ENCODE data around the gene PNPLA3.

PNPLA3 gene

GRCh38 chr22:43925433-43926348 is 2.1 kb downstream of the PNPLA3 start:
- DNase-seq: no peak
- Mint-ChIP-seq H3K4me1 (ENCODE audit: low read depth) (peaks cover 8% of the 10 kb centered on the region), H3K4me3 (no peak overlapping the region), H3K9me3 (no peaks in the 10 kb centered on the region), H3K27ac (no peak overlapping the region), H3K36me3 (ENCODE audit: low read depth) (no peaks in the 10 kb centered on the region), H3K27me3 (peaks cover 33% of the 10 kb centered on the region)

GRCh38 chr22:43926349-43926710 is 2.7 kb downstream of the PNPLA3 start:
- Mint-ChIP-seq H3K36me3 (ENCODE audit: low read depth) (no peaks in the 10 kb centered on the region), H3K4me1 (ENCODE audit: low read depth) (peaks cover 8% of the 10 kb centered on the region), H3K27ac (no peak overlapping the region), H3K4me3 (no peak overlapping the region), H3K9me3 (no peaks in the 10 kb centered on the region), H3K27me3 (peaks cover 26% of the 10 kb centered on the region)
- no peak for DNase-seq

DNA sequence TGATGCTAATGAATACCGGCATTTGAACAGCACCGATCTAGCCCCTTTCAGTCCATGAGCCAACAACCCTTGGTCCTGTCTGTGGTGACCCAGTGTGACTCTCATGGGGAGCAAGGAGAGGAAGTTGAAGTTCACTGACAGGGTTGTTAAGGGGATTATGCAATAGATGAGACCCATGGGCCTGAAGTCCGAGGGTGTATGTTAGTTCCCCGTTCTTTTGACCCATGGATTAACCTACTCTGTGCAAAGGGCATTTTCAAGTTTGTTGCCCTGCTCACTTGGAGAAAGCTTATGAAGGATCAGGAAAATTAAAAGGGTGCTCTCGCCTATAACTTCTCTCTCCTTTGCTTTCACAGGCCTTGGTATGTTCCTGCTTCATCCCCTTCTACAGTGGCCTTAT is 4.9 kb downstream of the PNPLA3 start:
- peaks cover 15% of the 10 kb centered on the region for H3K27me3 Mint-ChIP-seq
- H3K4me1 Mint-ChIP-seq (ENCODE audit: low read depth): peaks cover 5% of the 10 kb centered on the region
- no peaks in the 10 kb centered on the region for H3K9me3 Mint-ChIP-seq
- no peak overlapping the region for H3K4me3 Mint-ChIP-seq
- DNase-seq: no peak
- H3K27ac Mint-ChIP-seq: no peak overlapping the region
- H3K36me3 Mint-ChIP-seq (ENCODE audit: low read depth): no peaks in the 10 kb centered on the region

- no peak overlapping the region for H3K4me3 Mint-ChIP-seq
- H3K9me3 Mint-ChIP-seq: no peaks in the 10 kb centered on the region
- H3K4me1 Mint-ChIP-seq (ENCODE audit: low read depth): peaks cover 5% of the 10 kb centered on the region
- peaks cover 17% of the 10 kb centered on the region for H3K27me3 Mint-ChIP-seq
- no peak overlapping the region for H3K27ac Mint-ChIP-seq
- H3K36me3 Mint-ChIP-seq (ENCODE audit: low read depth): no peaks in the 10 kb centered on the region
- DNase-seq: no peak
Measured at GRCh38 chr22:43928908-43929307, 5.3 kb downstream of the PNPLA3 start.

DNA sequence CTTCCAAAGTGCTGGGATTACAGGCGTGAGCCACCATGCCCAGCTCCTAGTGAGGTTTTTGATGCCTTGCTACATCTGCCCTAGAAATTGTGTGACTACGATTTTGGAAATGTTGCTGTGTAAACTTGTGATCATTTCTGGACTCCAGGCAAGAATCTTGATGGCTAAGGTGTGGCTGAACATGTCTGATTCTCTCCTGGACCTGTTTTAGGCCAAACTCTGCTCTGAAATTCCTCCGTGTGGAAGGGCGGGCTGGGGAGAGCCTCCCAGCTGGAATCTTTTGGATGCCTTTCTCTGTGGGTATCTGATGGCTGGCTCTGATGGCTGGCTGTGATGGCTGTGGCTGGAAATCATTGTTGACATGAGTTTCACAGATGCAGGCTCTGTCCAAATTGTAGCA is 8.2 kb downstream of the PNPLA3 start:
- H3K36me3 Mint-ChIP-seq (ENCODE audit: low read depth): no peaks in the 10 kb centered on the region
- H3K9me3 Mint-ChIP-seq: no peaks in the 10 kb centered on the region
- no peak overlapping the region for H3K4me3 Mint-ChIP-seq
- no peak overlapping the region for H3K27ac Mint-ChIP-seq
- H3K4me1 Mint-ChIP-seq (ENCODE audit: low read depth): no peaks in the 10 kb centered on the region
- no peak for DNase-seq
- peaks cover 14% of the 10 kb centered on the region for H3K27me3 Mint-ChIP-seq

GRCh38 chr22:43941449-43941848 is 17.8 kb downstream of the PNPLA3 start:
- H3K9me3 Mint-ChIP-seq: no peaks in the 10 kb centered on the region
- H3K27me3 Mint-ChIP-seq: peaks cover 29% of the 10 kb centered on the region
- H3K4me3 Mint-ChIP-seq: no peak overlapping the region
- DNase-seq: no peak
- H3K4me1 Mint-ChIP-seq (ENCODE audit: low read depth): no peaks in the 10 kb centered on the region
- no peak overlapping the region for H3K27ac Mint-ChIP-seq
- H3K36me3 Mint-ChIP-seq (ENCODE audit: low read depth): no peaks in the 10 kb centered on the region

GRCh38 chr22:43944670-43945430 is 21.2 kb downstream of the PNPLA3 start:
- Mint-ChIP-seq H3K4me1 (ENCODE audit: low read depth) (no peaks in the 10 kb centered on the region), H3K9me3 (no peaks in the 10 kb centered on the region), H3K27ac (no peak overlapping the region), H3K36me3 (ENCODE audit: low read depth) (no peaks in the 10 kb centered on the region), H3K4me3 (no peak overlapping the region), H3K27me3 (peaks cover 16% of the 10 kb centered on the region)
- no peak for DNase-seq

- Mint-ChIP-seq H3K36me3 (ENCODE audit: low read depth) (no peaks in the 10 kb centered on the region), H3K4me1 (ENCODE audit: low read depth) (no peaks in the 10 kb centered on the region), H3K4me3 (no peak overlapping the region), H3K27me3 (peaks cover 16% of the 10 kb centered on the region), H3K9me3 (no peaks in the 10 kb centered on the region), H3K27ac (no peak overlapping the region)
- peak; percentile 79 for DNase-seq
Measured at GRCh38 chr22:43945632-43946383, 22.2 kb downstream of the PNPLA3 start.

DNA sequence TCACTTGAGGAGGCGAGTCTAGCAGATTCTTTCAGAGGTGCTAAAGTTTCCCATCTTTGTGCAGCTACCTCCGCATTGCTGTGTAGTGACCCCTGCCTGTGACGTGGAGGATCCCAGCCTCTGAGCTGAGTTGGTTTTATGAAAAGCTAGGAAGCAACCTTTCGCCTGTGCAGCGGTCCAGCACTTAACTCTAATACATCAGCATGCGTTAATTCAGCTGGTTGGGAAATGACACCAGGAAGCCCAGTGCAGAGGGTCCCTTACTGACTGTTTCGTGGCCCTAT is 22.7 kb downstream of the PNPLA3 start:
- Mint-ChIP-seq H3K27me3 (peaks cover 16% of the 10 kb centered on the region), H3K36me3 (ENCODE audit: low read depth) (no peaks in the 10 kb centered on the region), H3K4me1 (ENCODE audit: low read depth) (no peaks in the 10 kb centered on the region), H3K4me3 (no peak overlapping the region), H3K27ac (no peak overlapping the region), H3K9me3 (no peaks in the 10 kb centered on the region)
- DNase-seq: no peak

- no peak for DNase-seq
- Mint-ChIP-seq H3K4me1 (ENCODE audit: low read depth) (peaks cover 2% of the 10 kb centered on the region), H3K27me3 (peaks cover 4% of the 10 kb centered on the region), H3K36me3 (ENCODE audit: low read depth) (no peaks in the 10 kb centered on the region), H3K9me3 (no peaks in the 10 kb centered on the region), H3K27ac (no peak overlapping the region), H3K4me3 (no peak overlapping the region)
Measured at GRCh38 chr22:43948836-43949406, 25.3 kb downstream of the PNPLA3 start.

- no peak for DNase-seq
- Mint-ChIP-seq H3K27ac (no peak overlapping the region), H3K36me3 (ENCODE audit: low read depth) (peaks cover 23% of the 10 kb centered on the region), H3K4me3 (no peak overlapping the region), H3K4me1 (ENCODE audit: low read depth) (peaks cover 14% of the 10 kb centered on the region), H3K27me3 (no peaks in the 10 kb centered on the region), H3K9me3 (no peaks in the 10 kb centered on the region)
Measured at GRCh38 chr22:43951391-43951790, 27.8 kb downstream of the PNPLA3 start.

DNA sequence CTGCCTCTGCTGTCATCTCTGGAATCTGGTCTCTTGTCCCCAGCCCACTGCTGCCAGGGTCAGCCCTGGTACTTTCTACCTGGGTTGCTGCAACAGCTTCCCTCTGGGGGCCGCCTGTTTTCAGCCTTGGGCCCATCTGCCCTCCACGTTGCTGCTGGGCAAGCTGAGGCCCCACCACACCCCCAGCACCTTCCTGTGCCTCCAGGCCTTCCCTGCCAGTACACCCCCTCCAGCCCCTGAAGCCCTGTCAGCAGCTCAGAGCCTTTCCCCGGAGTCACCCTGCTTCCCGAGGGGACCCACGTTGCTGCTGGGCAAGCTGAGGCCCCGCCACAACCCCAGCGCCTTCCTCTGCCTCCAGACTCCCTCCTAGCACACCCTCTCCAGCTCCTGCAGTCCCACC is 28.4 kb downstream of the PNPLA3 start:
- Mint-ChIP-seq H3K27me3 (no peaks in the 10 kb centered on the region), H3K9me3 (no peaks in the 10 kb centered on the region), H3K36me3 (ENCODE audit: low read depth) (peaks cover 28% of the 10 kb centered on the region), H3K27ac (no peak overlapping the region), H3K4me1 (ENCODE audit: low read depth) (peaks cover 20% of the 10 kb centered on the region), H3K4me3 (no peak overlapping the region)
- no peak for DNase-seq

GRCh38 chr22:43953988-43954785 is 30.6 kb downstream of the PNPLA3 start:
- DNase-seq: no peak
- H3K9me3 Mint-ChIP-seq: no peaks in the 10 kb centered on the region
- no peaks in the 10 kb centered on the region for H3K27me3 Mint-ChIP-seq
- H3K4me1 Mint-ChIP-seq (ENCODE audit: low read depth): peaks cover 34% of the 10 kb centered on the region
- peaks cover 38% of the 10 kb centered on the region for H3K36me3 Mint-ChIP-seq (ENCODE audit: low read depth)
- peak overlapping the region; percentile 95 for H3K4me3 Mint-ChIP-seq
- peak overlapping the region; percentile 93 for H3K27ac Mint-ChIP-seq
